Endothelial cell of umbilical vein (primary cell): ENCODE measurements around the gene GDNF. TPM values are rescaled to one million over a fixed set of nuclear protein-coding genes. Genes with fewer than 3 reads are reported as not detected.

ENCODE experiments used
- BruUV-seq: library from RNA; stranded (reverse); fragments of 400-500 nt; replicated peaks from 2 replicates; lab custom pipeline; 2021; lab: Mats Ljungman, UMichigan
- CTCF ChIA-PET: fragments of 300-600, 350-600 bp; sonication (Branson Sonifier 250); formaldehyde crosslinking; loops from one replicate; lab custom pipeline; 2021; ENCODE audit warnings: antibody characterized with exemption, inconsistent platforms; lab: Charles Lee
- POLR2A ChIA-PET: fragments of 300-600, 350-600 bp; sonication (Branson Sonifier 250); formaldehyde crosslinking; loops from one replicate; lab custom pipeline; 2021; ENCODE audit warnings: antibody characterized with exemption, inconsistent platforms; lab: Charles Lee
- DNase-seq: peaks from one replicate; pipeline ENCODE4 v3.0.0-alpha.2; 2011; ENCODE audit warnings: low read depth, low spot score
- FAIRE-seq: peaks from 2 replicates; lab custom pipeline; 2011; peaks lifted over from hg19 to GRCh38; lab: Jason Lieb, UNC
- H2AFZ ChIP-seq: 2 replicates; pipeline ENCODE4 v1.6.0; 2012; ENCODE audit warnings: low read depth, low read length, control low read depth, inconsistent platforms
- H3K27ac ChIP-seq: 2 replicates; pipeline ENCODE4 v1.5.1; 2011; ENCODE audit warnings: low read depth, mild to moderate bottlenecking, control low read depth, low read length, moderate library complexity; ENCODE audit not compliant: insufficient read depth
- H3K27me3 ChIP-seq, 2 experiments: 2 replicates each; pipeline versions ENCODE4 v1.6.0 to v1.6.1; 2011; ENCODE audit warnings: low read length in 2 of 2, mixed read lengths in 1 of 2; ENCODE audit not compliant: control insufficient read depth in 2 of 2, insufficient read depth in 2 of 2
- H3K36me3 ChIP-seq, 2 experiments: 2 replicates in 1 of 2; 3 replicates in 1 of 2; pipeline ENCODE4 v1.5.1; 2011; ENCODE audit warnings: low read length in 2 of 2, mild to moderate bottlenecking in 1 of 2, moderate library complexity in 1 of 2; ENCODE audit not compliant: control insufficient read depth in 2 of 2, insufficient read depth in 2 of 2; ENCODE audit errors: extremely low read depth in 1 of 2
- H3K4me1 ChIP-seq: 3 replicates; pipeline ENCODE4 v1.5.1; 2011; ENCODE audit warnings: mild to moderate bottlenecking, low read length; ENCODE audit not compliant: control insufficient read depth, insufficient read depth; ENCODE audit errors: extremely low read depth
- H3K4me2 ChIP-seq: 2 replicates; pipeline ENCODE4 v1.6.1; 2011; ENCODE audit warnings: low read length, control low read depth, mixed read lengths; ENCODE audit not compliant: insufficient read depth
- H3K4me3 ChIP-seq, 3 experiments: fragments of 200-600 bp in 1 of 3; sonication (generic), shearing (Covaris generic) in 1 of 3; replicated peaks in 1 of 3; 2 replicates each; pipeline ENCODE4 v1.5.1; 2011 to 2016; ENCODE audit warnings: control low read depth in 3 of 3, low read length in 3 of 3, mild to moderate bottlenecking in 2 of 3, inconsistent platforms in 1 of 3, low read depth in 1 of 3, moderate library complexity in 1 of 3; ENCODE audit not compliant: insufficient read depth in 1 of 3
- H3K79me2 ChIP-seq: 2 replicates; pipeline ENCODE4 v1.6.0; 2012; ENCODE audit warnings: low read length, inconsistent platforms; ENCODE audit not compliant: control insufficient read depth, insufficient read depth
- H3K9ac ChIP-seq: replicated peaks from 2 replicates; pipeline ENCODE3; 2011; ENCODE audit warnings: low read length, control low read depth; ENCODE audit not compliant: insufficient read depth; ENCODE audit errors: extremely low read depth
- H3K9me1 ChIP-seq: replicated peaks from 3 replicates; pipeline ENCODE4 v1.6.0; 2011; ENCODE audit warnings: mild to moderate bottlenecking, low read length; ENCODE audit not compliant: control insufficient read depth, insufficient read depth; ENCODE audit errors: extremely low read depth
- H3K9me3 ChIP-seq: replicated peaks from 2 replicates; pipeline ENCODE4 v1.5.1; 2012; ENCODE audit warnings: low read length, inconsistent platforms; ENCODE audit not compliant: control insufficient read depth, insufficient read depth
- H4K20me1 ChIP-seq: replicated peaks from 2 replicates; pipeline ENCODE3; 2011; ENCODE audit warnings: mild to moderate bottlenecking, low read length; ENCODE audit not compliant: control insufficient read depth, insufficient read depth; ENCODE audit errors: extremely low read depth
- EZH2 ChIP-seq: IDR thresholded peaks from 2 replicates; pipeline ENCODE4 v1.6.1; 2012; ENCODE audit warnings: borderline replicate concordance, low read depth, mild to moderate bottlenecking, moderate library complexity, low read length, inconsistent platforms; ENCODE audit not compliant: severe bottlenecking
- dilution Hi-C: fragments of 300-500 bp; cut with MboI; formaldehyde crosslinking; loops from one replicate; pipeline ENCODE4 v1.15.0; 2019; ENCODE audit warnings: low sequenced_read_pairs; ENCODE audit not compliant: extremely low pct_ligation_motif_present
- intact Hi-C: fragments of 100-400 bp; cut with micrococcal nuclease; formaldehyde crosslinking; loops from one replicate; pipeline ENCODE4 v1.10.0; 2022
- polyA plus RNA-seq, 4 experiments: library from polyadenylated mRNA; depleted of rRNA in 3 of 4; stranded (reverse) in 3 of 4; unstranded in 1 of 4; fragments of >200 nt; gene quantifications; 2 replicates each; pipeline versions ENCODE4 v1.2.1 to v1.2.3, GENCODE V29; 2011 to 2012; ENCODE audit warnings: missing spikeins in 1 of 4
- total RNA-seq: library from RNA; stranded (reverse); gene quantifications from 2 replicates; pipeline ENCODE4 v1.2.3, GENCODE V29; 2021
- TF ChIP-seq, protein P1 (sequence below), 2 donors: IDR thresholded peaks; 1 replicate in 1 of 2; 2 replicates in 1 of 2; pipeline ENCODE4 v1.5.1; 2011; ENCODE audit warnings: low read length in 2 of 2, mild to moderate bottlenecking in 2 of 2, moderate library complexity in 2 of 2, control low read depth in 1 of 2, inconsistent platforms in 1 of 2, low read depth in 1 of 2; ENCODE audit not compliant: insufficient read depth in 1 of 2; ENCODE audit errors: extremely low read depth in 1 of 2

The GDNF gene
- total and polyA plus RNA-seq, 2 donors (not counting 3 experiments of a cell fraction or from before 2014, with no cell fraction given), result not detected

GRCh38 chr5:37835380-37835973, 4.4 kb downstream of the GDNF start:
- Histone ChIP-seq H3K9ac (no peak overlapping the region), H3K79me2 (no peaks in the 10 kb centered on the region), H4K20me1 (no peaks in the 10 kb centered on the region), H3K9me1 (no peaks in the 10 kb centered on the region), H3K36me3 (no peaks in the 10 kb centered on the region), H3K4me3 (no peak overlapping the region), H3K4me1 (peaks cover 19% of the 10 kb centered on the region), H3K4me2 (no peak overlapping the region), H2AFZ (no peak overlapping the region), H3K9me3 (no peaks in the 10 kb centered on the region), H3K27ac (no peak overlapping the region), H3K27me3 (peaks cover 78 to 90% of the 10 kb centered on the region in 2 experiments)
- BruUV-seq, result no TSS peak
- intact Hi-C loops (loop anchor here (5.0 kb wide), 1 partner anchor 118 kb away; no protein-coding TSS in a partner anchor), dilution Hi-C loops (no loop called here)
- no peak for FAIRE-seq
- no peak for DNase-seq
- CTCF ChIA-PET, result interaction anchor here (3.1 kb wide), 1 partner anchor 357 kb away, joined by 58 read pairs; no protein-coding TSS in a partner anchor
- TF ChIP-seq EZH2, result peak; percentile 62
- TF ChIP-seq, protein P1, sequence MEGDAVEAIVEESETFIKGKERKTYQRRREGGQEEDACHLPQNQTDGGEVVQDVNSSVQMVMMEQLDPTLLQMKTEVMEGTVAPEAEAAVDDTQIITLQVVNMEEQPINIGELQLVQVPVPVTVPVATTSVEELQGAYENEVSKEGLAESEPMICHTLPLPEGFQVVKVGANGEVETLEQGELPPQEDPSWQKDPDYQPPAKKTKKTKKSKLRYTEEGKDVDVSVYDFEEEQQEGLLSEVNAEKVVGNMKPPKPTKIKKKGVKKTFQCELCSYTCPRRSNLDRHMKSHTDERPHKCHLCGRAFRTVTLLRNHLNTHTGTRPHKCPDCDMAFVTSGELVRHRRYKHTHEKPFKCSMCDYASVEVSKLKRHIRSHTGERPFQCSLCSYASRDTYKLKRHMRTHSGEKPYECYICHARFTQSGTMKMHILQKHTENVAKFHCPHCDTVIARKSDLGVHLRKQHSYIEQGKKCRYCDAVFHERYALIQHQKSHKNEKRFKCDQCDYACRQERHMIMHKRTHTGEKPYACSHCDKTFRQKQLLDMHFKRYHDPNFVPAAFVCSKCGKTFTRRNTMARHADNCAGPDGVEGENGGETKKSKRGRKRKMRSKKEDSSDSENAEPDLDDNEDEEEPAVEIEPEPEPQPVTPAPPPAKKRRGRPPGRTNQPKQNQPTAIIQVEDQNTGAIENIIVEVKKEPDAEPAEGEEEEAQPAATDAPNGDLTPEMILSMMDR (IDR thresholded peaks at IDR 0.05; ENCODE audit: extremely low read depth in 1 of 2, insufficient read depth in 1 of 2, low read depth in 1 of 2, low read length in 2 of 2), result no peak
- POLR2A ChIA-PET, result no interaction called here
